ENCODE data around the gene BET1L. TPM values are rescaled to one million over a fixed set of nuclear protein-coding genes. Genes with fewer than 3 reads are reported as not detected.
"Not testable (repeated sequence)": the region's sequence is repeated elsewhere in the genome, so short reads cannot be mapped to it uniquely, and the experiment has no call there.

BET1L gene
- total and polyA plus RNA-seq, 12 donors: 16.2 to 89.7 (median 45.5) TPM

GRCh38 chr11:191490-192478, 15.4 kb downstream of the BET1L start:
- H3K4me1 ChIP-seq (replicated peaks in 1 of 2); H3K9me3 ChIP-seq (replicated peaks in 1 of 3); intact Hi-C loops (cut with DNase I); H3K4me3 ChIP-seq; H3K27ac ChIP-seq; H3K36me3 ChIP-seq (replicated peaks in 1 of 2); H3K27me3 ChIP-seq: not testable (repeated sequence)
- DNase-seq: peak in 6 of 7 donors; percentile 14 to 62 (median 36)
- WGBS, 4 donors: 28 to 67% (median 48%) methylated on average over 2 to 7 of the region's 8 CpGs; no CpG with 5 or more reads in 1 of the 4 donors
- peak in 5 of 6 experiments; percentile 17 to 46 (median 32) for TF ChIP-seq CTCF (IDR thresholded peaks at IDR 0.05)

GRCh38 chr11:190546-190945, 16.7 kb downstream of the BET1L start:
- H3K27ac ChIP-seq; H3K4me1 ChIP-seq (replicated peaks in 1 of 2); H3K36me3 ChIP-seq (replicated peaks in 1 of 2); H3K9me3 ChIP-seq (replicated peaks in 1 of 3); intact Hi-C loops (cut with DNase I); H3K27me3 ChIP-seq; H3K4me3 ChIP-seq: not testable (repeated sequence)
- WGBS, 4 donors: 67 to 79% (median 74%) methylated on average over 5 of the region's 5 CpGs
- DNase-seq: peak in 3 of 7 donors; percentile 5 to 47 (median 8)

GRCh38 chr11:189843-190311, 17.3 kb downstream of the BET1L start:
- H3K27me3 ChIP-seq; H3K9me3 ChIP-seq (replicated peaks in 1 of 3); H3K27ac ChIP-seq; H3K4me1 ChIP-seq (replicated peaks in 1 of 2); H3K4me3 ChIP-seq; H3K36me3 ChIP-seq (replicated peaks in 1 of 2); intact Hi-C loops (cut with DNase I): not testable (repeated sequence)
- peak; percentile 6 to 60 (median 35) for DNase-seq
- WGBS, 4 donors: 55 to 65% (median 63%) methylated on average over 7 to 10 of the region's 25 CpGs; no CpG with 5 or more reads in 1 of the 4 donors

- 73 to 87% (median 86%) methylated on average over 33 to 45 of the region's 55 CpGs for WGBS, 4 donors
- DNase-seq: peak in 4 of 7 donors; percentile 0 to 45 (median 12)
- intact Hi-C loops (cut with DNase I): not testable (repeated sequence)
Measured at GRCh38 chr11:189200-189783, 17.9 kb downstream of the BET1L start.

GRCh38 chr11:180242-180641, 27.0 kb downstream of the BET1L start:
- 0% methylated on average over 1 of the region's 13 CpGs; no CpG with 5 or more reads in 1 of the 4 donors for WGBS, 4 donors
- H3K27ac ChIP-seq; intact Hi-C loops (cut with DNase I); DNase-seq; H3K4me1 ChIP-seq (replicated peaks in 1 of 2); H3K4me3 ChIP-seq; H3K27me3 ChIP-seq; H3K36me3 ChIP-seq (replicated peaks in 1 of 2); H3K9me3 ChIP-seq (replicated peaks in 1 of 3): not testable (repeated sequence)
- TF ChIP-seq CTCF (IDR thresholded peaks at IDR 0.05): peak in 1 of 6 experiments; percentile 39

More at GRCh38 chr11:189200-189783, 17.9 kb downstream of the BET1L start:
- not testable (repeated sequence) for H3K9me3 ChIP-seq (replicated peaks in 1 of 3); H3K36me3 ChIP-seq (replicated peaks in 1 of 2); H3K27me3 ChIP-seq; H3K4me1 ChIP-seq (replicated peaks in 1 of 2); H3K4me3 ChIP-seq; H3K27ac ChIP-seq

Small RNAs within 50 kb of the gene (small RNA-seq; reads per million reads assigned to genes)
- gene RNU6-447P: 0 reads per million in 2 donors

Other genes starting within 250 kb of the BET1L start
- gene SCGB1C1, start 14.3 kb downstream of the BET1L start, total RNA-seq: not detected
- gene SCGB1C1, start 14.3 kb downstream of the BET1L start, polyA plus RNA-seq: not detected
- gene RIC8A, start 309 bp upstream of the BET1L start, total RNA-seq: 100 to 1,000 TPM in 1 of 9 donors, 10 to 100 TPM in 8; 66.7 to 105 (median 82.0) TPM
- gene RIC8A, start 309 bp upstream of the BET1L start, polyA plus RNA-seq: 10 to 100 TPM; 60.9 to 83.6 (median 64.5) TPM
- 10 to 100 TPM; 13.8 to 28.2 (median 23.5) TPM for gene SIRT3, start 28.9 kb upstream of the BET1L start, total RNA-seq
- 10 to 100 TPM; 18.2 to 30.6 (median 29.4) TPM for gene SIRT3, start 28.9 kb upstream of the BET1L start, polyA plus RNA-seq
- 100 to 1,000 TPM in 2 of 9 donors, 10 to 100 TPM in 7; 62.2 to 165 (median 86.4) TPM for gene PSMD13, start 29.6 kb upstream of the BET1L start, total RNA-seq
- 100 to 1,000 TPM; 113 to 174 (median 146) TPM for gene PSMD13, start 29.6 kb upstream of the BET1L start, polyA plus RNA-seq
- under 1 TPM in 6 of 9 donors, not detected in 3; 0.14 to 0.69 (median 0.24) TPM for gene NLRP6, start 71.0 kb upstream of the BET1L start, total RNA-seq
- gene NLRP6, start 71.0 kb upstream of the BET1L start, polyA plus RNA-seq: under 1 TPM in 1 of 3 donors, not detected in 2; 0.16 TPM
- 1 to 10 TPM; 1.2 to 9.8 (median 7.1) TPM for gene PGGHG, start 81.7 kb upstream of the BET1L start, total RNA-seq
- 10 to 100 TPM in 2 of 3 donors, under 1 TPM in 1; 0.55 to 77.2 (median 29.4) TPM for gene PGGHG, start 81.7 kb upstream of the BET1L start, polyA plus RNA-seq
- gene IFITM5, start 92.1 kb upstream of the BET1L start, total RNA-seq: not detected
- not detected for gene IFITM5, start 92.1 kb upstream of the BET1L start, polyA plus RNA-seq
- 100 to 1,000 TPM in 7 of 9 donors, 10 to 100 TPM in 2; 30.7 to 269 (median 155) TPM for gene IFITM2, start 100.4 kb upstream of the BET1L start, total RNA-seq
- gene IFITM2, start 100.4 kb upstream of the BET1L start, polyA plus RNA-seq: 100 to 1,000 TPM; 290 to 835 (median 443) TPM
- 100 to 1,000 TPM in 3 of 9 donors, 10 to 100 TPM in 6; 12.1 to 238 (median 84.5) TPM for gene IFITM1, start 106.6 kb upstream of the BET1L start, total RNA-seq
- 100 to 1,000 TPM in 2 of 3 donors, 10 to 100 TPM in 1; 84.6 to 360 (median 139) TPM for gene IFITM1, start 106.6 kb upstream of the BET1L start, polyA plus RNA-seq
- gene IFITM3, start 113.5 kb upstream of the BET1L start, total RNA-seq: 100 to 1,000 TPM in 8 of 9 donors, 10 to 100 TPM in 1; 80.5 to 946 (median 291) TPM
- 1,000 to 10,000 TPM in 1 of 3 donors, 100 to 1,000 TPM in 2; 454 to 1,592 (median 502) TPM for gene IFITM3, start 113.5 kb upstream of the BET1L start, polyA plus RNA-seq
- 1 to 10 TPM in 4 of 9 donors, under 1 TPM in 3, not detected in 2; 0.29 to 4.6 (median 1.1) TPM for gene B4GALNT4, start 162.1 kb upstream of the BET1L start, total RNA-seq
- gene B4GALNT4, start 162.1 kb upstream of the BET1L start, polyA plus RNA-seq: 10 to 100 TPM in 1 of 3 donors, 1 to 10 TPM in 1, under 1 TPM in 1; 0.15 to 30.3 (median 9.1) TPM
- under 1 TPM in 3 of 9 donors, not detected in 6; 0.45 to 0.65 (median 0.65) TPM for gene PKP3, start 186.8 kb upstream of the BET1L start, total RNA-seq
- under 1 TPM in 1 of 3 donors, not detected in 2; 0.37 TPM for gene PKP3, start 186.8 kb upstream of the BET1L start, polyA plus RNA-seq
- 10 to 100 TPM in 7 of 9 donors, 1 to 10 TPM in 2; 5.7 to 70.0 (median 21.1) TPM for gene SIGIRR, start 207.6 kb upstream of the BET1L start, total RNA-seq
- 100 to 1,000 TPM in 1 of 3 donors, 10 to 100 TPM in 1, 1 to 10 TPM in 1; 2.7 to 111 (median 80.4) TPM for gene SIGIRR, start 207.6 kb upstream of the BET1L start, polyA plus RNA-seq
- gene ANO9, start 234.6 kb upstream of the BET1L start, total RNA-seq: 1 to 10 TPM in 1 of 9 donors, under 1 TPM in 3, not detected in 5; 0.52 to 2.2 (median 0.79) TPM
- gene ANO9, start 234.6 kb upstream of the BET1L start, polyA plus RNA-seq: 1 to 10 TPM in 2 of 3 donors, under 1 TPM in 1; 0.07 to 2.9 (median 1.2) TPM
- gene PTDSS2, start 242.9 kb upstream of the BET1L start, total RNA-seq: 10 to 100 TPM; 20.7 to 85.9 (median 41.4) TPM
- gene PTDSS2, start 242.9 kb upstream of the BET1L start, polyA plus RNA-seq: 100 to 1,000 TPM in 1 of 3 donors, 10 to 100 TPM in 2; 11.0 to 109 (median 53.7) TPM